Measurements from ENCODE around the gene PTTG1IP.

DNA sequence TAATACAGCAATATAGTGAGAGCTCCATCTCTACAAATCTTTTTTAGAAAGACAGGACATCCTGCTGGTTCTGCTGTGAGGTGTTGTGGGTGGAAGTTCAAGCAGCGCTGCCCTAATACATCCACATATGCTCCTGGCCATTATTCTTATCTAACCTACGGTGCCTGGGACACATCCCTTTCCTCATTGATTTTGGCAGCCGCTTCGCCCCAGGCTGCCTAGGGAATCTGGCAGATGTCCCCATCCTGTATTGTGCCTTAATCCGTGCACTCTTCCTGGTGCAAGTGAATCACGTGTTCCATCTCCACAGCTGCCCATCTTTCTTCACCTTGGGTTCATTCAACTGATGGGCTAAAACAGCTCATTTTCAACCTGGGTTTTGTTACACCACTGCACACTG is 68.7 kb downstream of the PTTG1IP start:
- TF ChIP-seq TEAD1 (CRISPR knock-in tag; IDR thresholded peaks at IDR 0.05) (no peak), ZNF263 (CRISPR knock-in tag; IDR thresholded peaks at IDR 0.05; ENCODE audit: low read depth) (no peak), NR1H2 (CRISPR knock-in tag; IDR thresholded peaks at IDR 0.05) (no peak), SP1 (CRISPR knock-in tag; conservative IDR thresholded peaks at IDR 0.05) (no peak), JUN (CRISPR knock-in tag; IDR thresholded peaks at IDR 0.05) (no peak)
- TF ChIP-seq, protein P1, sequence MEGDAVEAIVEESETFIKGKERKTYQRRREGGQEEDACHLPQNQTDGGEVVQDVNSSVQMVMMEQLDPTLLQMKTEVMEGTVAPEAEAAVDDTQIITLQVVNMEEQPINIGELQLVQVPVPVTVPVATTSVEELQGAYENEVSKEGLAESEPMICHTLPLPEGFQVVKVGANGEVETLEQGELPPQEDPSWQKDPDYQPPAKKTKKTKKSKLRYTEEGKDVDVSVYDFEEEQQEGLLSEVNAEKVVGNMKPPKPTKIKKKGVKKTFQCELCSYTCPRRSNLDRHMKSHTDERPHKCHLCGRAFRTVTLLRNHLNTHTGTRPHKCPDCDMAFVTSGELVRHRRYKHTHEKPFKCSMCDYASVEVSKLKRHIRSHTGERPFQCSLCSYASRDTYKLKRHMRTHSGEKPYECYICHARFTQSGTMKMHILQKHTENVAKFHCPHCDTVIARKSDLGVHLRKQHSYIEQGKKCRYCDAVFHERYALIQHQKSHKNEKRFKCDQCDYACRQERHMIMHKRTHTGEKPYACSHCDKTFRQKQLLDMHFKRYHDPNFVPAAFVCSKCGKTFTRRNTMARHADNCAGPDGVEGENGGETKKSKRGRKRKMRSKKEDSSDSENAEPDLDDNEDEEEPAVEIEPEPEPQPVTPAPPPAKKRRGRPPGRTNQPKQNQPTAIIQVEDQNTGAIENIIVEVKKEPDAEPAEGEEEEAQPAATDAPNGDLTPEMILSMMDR (IDR thresholded peaks at IDR 0.05) = no peak
- TF ChIP-seq, protein P2, sequence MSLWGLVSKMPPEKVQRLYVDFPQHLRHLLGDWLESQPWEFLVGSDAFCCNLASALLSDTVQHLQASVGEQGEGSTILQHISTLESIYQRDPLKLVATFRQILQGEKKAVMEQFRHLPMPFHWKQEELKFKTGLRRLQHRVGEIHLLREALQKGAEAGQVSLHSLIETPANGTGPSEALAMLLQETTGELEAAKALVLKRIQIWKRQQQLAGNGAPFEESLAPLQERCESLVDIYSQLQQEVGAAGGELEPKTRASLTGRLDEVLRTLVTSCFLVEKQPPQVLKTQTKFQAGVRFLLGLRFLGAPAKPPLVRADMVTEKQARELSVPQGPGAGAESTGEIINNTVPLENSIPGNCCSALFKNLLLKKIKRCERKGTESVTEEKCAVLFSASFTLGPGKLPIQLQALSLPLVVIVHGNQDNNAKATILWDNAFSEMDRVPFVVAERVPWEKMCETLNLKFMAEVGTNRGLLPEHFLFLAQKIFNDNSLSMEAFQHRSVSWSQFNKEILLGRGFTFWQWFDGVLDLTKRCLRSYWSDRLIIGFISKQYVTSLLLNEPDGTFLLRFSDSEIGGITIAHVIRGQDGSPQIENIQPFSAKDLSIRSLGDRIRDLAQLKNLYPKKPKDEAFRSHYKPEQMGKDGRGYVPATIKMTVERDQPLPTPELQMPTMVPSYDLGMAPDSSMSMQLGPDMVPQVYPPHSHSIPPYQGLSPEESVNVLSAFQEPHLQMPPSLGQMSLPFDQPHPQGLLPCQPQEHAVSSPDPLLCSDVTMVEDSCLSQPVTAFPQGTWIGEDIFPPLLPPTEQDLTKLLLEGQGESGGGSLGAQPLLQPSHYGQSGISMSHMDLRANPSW (CRISPR knock-in tag; conservative IDR thresholded peaks at IDR 0.05; ENCODE audit: low read depth) = no peak
- TF ChIP-seq, protein P3, sequence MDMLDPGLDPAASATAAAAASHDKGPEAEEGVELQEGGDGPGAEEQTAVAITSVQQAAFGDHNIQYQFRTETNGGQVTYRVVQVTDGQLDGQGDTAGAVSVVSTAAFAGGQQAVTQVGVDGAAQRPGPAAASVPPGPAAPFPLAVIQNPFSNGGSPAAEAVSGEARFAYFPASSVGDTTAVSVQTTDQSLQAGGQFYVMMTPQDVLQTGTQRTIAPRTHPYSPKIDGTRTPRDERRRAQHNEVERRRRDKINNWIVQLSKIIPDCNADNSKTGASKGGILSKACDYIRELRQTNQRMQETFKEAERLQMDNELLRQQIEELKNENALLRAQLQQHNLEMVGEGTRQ (CRISPR knock-in tag; IDR thresholded peaks at IDR 0.05) = no peak
- TF ChIP-seq, protein P4, sequence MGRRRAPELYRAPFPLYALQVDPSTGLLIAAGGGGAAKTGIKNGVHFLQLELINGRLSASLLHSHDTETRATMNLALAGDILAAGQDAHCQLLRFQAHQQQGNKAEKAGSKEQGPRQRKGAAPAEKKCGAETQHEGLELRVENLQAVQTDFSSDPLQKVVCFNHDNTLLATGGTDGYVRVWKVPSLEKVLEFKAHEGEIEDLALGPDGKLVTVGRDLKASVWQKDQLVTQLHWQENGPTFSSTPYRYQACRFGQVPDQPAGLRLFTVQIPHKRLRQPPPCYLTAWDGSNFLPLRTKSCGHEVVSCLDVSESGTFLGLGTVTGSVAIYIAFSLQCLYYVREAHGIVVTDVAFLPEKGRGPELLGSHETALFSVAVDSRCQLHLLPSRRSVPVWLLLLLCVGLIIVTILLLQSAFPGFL (CRISPR knock-in tag; IDR thresholded peaks at IDR 0.05; ENCODE audit: borderline replicate concordance) = no peak
- TF ChIP-seq, protein P5, sequence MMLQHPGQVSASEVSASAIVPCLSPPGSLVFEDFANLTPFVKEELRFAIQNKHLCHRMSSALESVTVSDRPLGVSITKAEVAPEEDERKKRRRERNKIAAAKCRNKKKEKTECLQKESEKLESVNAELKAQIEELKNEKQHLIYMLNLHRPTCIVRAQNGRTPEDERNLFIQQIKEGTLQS (CRISPR knock-in tag; conservative IDR thresholded peaks at IDR 0.05) = no peak
- TF ChIP-seq, protein P6, sequence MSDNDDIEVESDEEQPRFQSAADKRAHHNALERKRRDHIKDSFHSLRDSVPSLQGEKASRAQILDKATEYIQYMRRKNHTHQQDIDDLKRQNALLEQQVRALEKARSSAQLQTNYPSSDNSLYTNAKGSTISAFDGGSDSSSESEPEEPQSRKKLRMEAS (CRISPR knock-in tag; IDR thresholded peaks at IDR 0.05) = no peak
